Stimulated activated naive CD8-positive, alpha-beta T cell treated with anti-CD3 and anti-CD28 coated beads, Interleukin-15, Interleukin-2, amounts not matched to agents 100 ng/mL and 50 ng/mL, for 24 hours (primary cell): ENCODE measurements around the gene TXNRD2.

ENCODE experiments used
- H3K27ac Mint-ChIP-seq: one replicate; pipeline ENCODE4 v1.8.0; 2021; ENCODE audit warnings: mild to moderate bottlenecking, mixed read lengths
- H3K27me3 Mint-ChIP-seq: one replicate; pipeline ENCODE4 v1.8.0; 2021; ENCODE audit warnings: mixed read lengths
- H3K36me3 Mint-ChIP-seq: one replicate; pipeline ENCODE4 v1.8.0; 2021; ENCODE audit warnings: low read depth, mixed read lengths
- H3K4me1 Mint-ChIP-seq: one replicate; pipeline ENCODE4 v1.8.0; 2021; ENCODE audit warnings: low read depth, mixed read lengths
- H3K4me3 Mint-ChIP-seq: one replicate; pipeline ENCODE4 v1.8.0; 2021; ENCODE audit warnings: mild to moderate bottlenecking, mixed read lengths
- H3K9me3 Mint-ChIP-seq: one replicate; pipeline ENCODE4 v1.8.0; 2021; ENCODE audit warnings: mixed read lengths

The TXNRD2 gene

DNA sequence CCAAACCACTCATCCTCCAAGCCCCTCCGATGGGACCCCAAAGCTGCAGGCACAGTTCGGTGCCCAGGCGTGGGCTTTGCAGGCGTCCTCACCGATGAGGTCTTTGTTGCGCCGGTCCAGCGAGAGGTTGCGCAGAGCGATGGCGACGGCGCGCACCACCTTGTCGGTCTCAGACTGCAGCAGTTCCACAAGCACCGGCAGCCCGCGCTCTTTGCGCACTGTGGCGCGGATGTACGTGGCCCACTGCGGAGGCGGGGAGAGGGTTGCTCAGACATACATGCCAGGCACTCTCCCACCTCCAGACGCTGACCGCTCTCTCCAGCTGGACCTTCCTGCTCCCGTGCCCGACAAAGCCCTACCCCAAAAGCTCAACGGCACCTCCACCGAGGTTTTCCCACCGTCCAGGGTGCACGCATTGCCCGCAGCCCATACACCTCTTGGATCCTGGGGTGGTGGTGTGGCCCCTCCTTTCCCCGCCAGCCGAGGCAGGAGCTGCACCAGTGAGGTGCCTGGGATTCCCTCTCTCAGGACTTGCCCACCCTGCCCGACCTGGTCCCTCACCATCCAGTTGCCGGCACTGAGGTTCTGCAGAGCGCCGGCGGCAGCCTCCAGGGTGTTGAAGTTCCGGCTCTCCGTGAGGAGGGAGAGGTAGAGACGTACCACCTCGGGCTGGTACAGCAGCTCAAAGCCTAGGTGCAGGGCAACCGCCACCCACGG lies 32.1 kb upstream of the TXNRD2 start:
- H3K9me3 Mint-ChIP-seq: no peaks in the 10 kb centered on the region

DNA sequence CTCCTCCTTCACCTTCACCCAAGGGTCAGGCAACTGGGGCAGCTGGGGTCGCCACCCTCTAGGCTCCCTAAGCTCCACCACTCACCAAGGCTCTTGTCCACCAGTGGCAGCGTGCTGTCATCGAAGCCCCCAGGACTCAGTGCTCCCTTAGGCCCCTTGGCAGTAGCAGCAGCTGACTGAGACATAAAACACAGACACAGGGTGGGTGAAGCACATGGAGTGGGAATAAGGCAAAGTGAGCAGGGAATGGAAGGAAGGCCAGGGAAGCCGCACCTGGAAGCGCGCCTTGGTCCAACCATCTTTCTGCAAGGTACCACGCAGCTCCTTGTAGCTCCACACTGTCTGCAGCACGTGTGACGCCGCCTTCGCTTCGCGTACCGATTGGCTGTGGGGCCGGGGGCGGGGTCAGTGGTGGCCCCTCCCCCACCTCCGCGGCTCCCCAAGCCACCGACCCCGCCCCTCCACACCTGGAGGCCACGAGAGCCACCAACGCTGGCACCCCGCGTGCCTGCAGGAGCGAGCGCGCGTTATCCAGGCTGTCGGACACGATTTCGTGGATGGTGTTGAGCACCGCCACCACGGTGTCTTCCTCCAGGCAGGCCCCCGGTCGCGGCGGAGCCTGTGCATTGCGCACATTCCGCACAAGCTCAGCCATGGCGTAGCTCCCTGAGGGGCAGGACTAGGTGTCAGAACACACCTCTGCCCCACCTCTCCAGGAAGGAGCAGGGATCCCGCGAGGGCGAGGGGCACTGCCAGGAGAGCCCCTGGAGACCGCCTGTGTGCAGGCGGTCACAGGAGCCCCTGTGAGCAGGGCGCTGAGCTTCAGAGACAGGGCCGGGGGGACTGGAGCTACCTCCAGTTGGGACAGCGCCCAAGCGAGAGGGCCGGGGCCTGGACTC lies 31.3 kb upstream of the TXNRD2 start:
- Mint-ChIP-seq H3K4me1 (peaks cover 14% of the 10 kb centered on the region), H3K9me3 (no peaks in the 10 kb centered on the region), H3K4me3 (no peak overlapping the region), H3K27me3 (no peaks in the 10 kb centered on the region), H3K36me3 (no peaks in the 10 kb centered on the region), H3K27ac (no peak overlapping the region)

More for the DNA sequence above, 32.1 kb upstream of the TXNRD2 start:
- Mint-ChIP-seq H3K27ac (no peak overlapping the region), H3K36me3 (no peaks in the 10 kb centered on the region), H3K4me1 (peaks cover 14% of the 10 kb centered on the region), H3K27me3 (no peaks in the 10 kb centered on the region), H3K4me3 (no peak overlapping the region)

DNA sequence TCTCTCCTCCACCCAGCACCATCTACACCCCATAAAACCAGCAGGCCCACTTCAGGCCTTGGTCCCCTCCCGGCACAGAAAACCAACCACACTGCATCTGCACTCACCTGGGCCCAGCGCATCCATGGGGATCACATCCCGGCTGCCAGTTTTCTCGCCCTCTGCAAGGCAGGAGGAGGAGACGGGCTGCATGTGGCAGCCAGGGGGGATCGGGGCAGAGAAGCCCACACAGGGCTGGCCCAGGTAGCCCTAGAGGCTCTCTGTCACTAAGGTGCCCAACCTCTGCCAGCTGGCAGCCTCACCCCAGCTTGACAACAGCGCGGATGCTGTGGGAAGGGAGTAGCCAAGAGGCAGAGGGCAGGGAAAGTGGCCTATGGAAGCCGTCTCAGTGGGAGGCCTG lies 30.6 kb upstream of the TXNRD2 start:
- Mint-ChIP-seq H3K36me3 (peaks cover under 1% of the 10 kb centered on the region), H3K27ac (no peak overlapping the region), H3K4me3 (no peak overlapping the region), H3K4me1 (peaks cover 14% of the 10 kb centered on the region), H3K9me3 (no peaks in the 10 kb centered on the region), H3K27me3 (no peaks in the 10 kb centered on the region)

DNA sequence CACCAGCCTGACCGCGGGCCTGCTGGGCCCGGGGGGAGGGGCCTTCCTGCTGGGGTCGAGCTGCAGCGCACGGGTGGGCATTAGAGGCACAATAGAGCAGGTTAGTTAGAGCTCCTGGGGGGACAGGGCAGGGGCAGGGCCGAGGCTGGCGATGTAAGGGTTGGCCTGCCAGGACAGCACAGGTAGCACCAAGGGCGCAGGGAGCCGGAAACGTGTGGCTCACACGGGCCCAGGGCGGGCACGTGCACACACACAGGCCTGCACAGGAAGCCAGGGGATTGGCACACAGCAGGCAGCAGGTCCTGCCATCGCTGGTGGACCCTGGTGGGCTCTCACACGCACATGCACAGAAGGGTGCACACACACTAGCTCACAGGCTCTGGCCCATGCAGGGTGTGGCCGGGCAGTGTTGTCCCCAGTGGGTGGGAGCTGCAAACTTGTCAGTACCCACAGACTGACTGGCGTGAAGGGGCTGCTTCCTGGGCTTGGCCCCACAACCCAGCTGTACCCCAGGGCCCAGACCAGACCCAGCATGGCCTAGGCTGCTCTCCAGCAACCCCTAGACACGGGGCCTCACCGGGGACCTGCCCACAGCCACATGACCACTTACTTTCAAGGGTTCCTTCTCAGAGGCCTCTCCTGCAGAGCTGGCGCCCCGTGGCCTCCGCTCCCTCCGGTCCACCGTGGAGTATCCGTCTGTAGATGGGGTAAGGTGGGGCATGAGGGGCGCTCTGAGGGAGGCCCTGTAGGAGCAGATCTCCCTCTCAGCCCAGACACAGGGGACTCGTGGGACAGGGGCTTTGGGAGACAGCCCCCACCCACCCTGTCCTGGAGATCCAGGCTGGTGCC lies 29.9 kb upstream of the TXNRD2 start:
- no peaks in the 10 kb centered on the region for H3K27me3 Mint-ChIP-seq
- no peak overlapping the region for H3K27ac Mint-ChIP-seq
- H3K36me3 Mint-ChIP-seq: peaks cover 7% of the 10 kb centered on the region
- H3K4me1 Mint-ChIP-seq: peaks cover 14% of the 10 kb centered on the region
- no peak overlapping the region for H3K4me3 Mint-ChIP-seq
- H3K9me3 Mint-ChIP-seq: no peaks in the 10 kb centered on the region

DNA sequence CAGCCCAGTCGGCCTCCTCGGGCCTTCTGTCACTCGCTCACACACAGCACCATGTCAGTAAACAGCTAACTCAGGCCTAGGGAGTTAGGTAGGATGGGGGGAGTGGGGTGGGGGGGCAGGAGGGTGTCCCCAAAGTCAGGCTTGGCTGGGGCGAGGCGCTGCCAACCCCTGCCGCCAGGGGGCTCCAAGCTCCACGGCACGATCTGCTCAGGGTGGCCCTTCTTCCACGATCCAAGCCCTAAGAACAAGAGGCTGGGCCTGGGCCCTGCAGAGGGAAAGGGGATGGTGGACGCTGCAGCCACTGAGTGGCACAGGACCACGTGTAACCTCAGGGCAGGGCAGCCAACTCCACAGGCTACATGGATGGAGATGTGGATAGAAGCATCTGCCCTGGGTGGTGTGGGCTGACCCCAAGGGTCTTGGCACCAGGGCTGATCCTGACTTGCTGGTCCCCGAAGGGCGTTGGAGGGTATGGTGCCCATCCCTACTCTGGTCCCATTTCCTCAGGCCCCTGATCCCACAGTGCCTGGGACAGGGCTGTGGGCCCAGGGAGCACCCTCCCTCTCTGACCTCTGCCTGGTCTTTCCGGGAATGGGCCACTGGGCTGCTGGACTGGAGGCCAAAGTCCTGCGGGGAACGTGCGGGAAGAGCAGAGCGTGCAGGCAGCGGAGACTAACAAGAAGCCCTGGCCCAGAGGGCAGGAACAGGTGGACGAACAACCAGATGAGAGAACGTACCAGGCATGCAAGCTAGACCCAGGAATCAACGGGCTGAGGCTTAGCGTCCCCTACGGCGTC lies 29.1 kb upstream of the TXNRD2 start:
- Mint-ChIP-seq H3K27ac (no peak overlapping the region), H3K27me3 (no peaks in the 10 kb centered on the region), H3K4me3 (no peak overlapping the region), H3K4me1 (peaks cover 14% of the 10 kb centered on the region), H3K9me3 (no peaks in the 10 kb centered on the region), H3K36me3 (peaks cover 11% of the 10 kb centered on the region)

DNA sequence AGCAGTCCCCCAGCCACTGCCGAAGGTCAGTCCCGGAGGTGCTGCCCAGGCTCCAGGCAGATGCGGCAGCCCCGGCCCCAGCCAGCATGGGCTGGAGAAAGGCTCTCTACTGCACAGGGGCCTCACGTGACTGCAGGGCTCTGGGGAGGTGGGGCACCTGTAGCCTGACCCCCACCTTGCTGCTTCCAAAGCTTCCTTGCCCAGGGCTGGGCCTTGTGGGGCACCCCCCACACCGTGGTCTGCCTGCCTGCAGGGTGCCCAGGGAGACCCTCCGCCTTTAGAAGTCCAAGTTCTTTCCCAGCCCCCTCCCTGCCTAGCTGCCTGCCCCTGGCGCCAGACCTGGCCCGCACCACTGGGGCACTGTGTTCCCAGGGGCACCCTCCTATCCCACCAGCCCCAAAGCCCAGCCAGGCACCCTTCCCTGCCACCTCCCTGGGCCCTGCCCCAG lies 28.4 kb upstream of the TXNRD2 start:
- no peak overlapping the region for H3K4me3 Mint-ChIP-seq
- no peak overlapping the region for H3K27ac Mint-ChIP-seq
- H3K27me3 Mint-ChIP-seq: no peaks in the 10 kb centered on the region
- no peaks in the 10 kb centered on the region for H3K9me3 Mint-ChIP-seq
- peaks cover 10% of the 10 kb centered on the region for H3K4me1 Mint-ChIP-seq
- H3K36me3 Mint-ChIP-seq: peaks cover 11% of the 10 kb centered on the region

DNA sequence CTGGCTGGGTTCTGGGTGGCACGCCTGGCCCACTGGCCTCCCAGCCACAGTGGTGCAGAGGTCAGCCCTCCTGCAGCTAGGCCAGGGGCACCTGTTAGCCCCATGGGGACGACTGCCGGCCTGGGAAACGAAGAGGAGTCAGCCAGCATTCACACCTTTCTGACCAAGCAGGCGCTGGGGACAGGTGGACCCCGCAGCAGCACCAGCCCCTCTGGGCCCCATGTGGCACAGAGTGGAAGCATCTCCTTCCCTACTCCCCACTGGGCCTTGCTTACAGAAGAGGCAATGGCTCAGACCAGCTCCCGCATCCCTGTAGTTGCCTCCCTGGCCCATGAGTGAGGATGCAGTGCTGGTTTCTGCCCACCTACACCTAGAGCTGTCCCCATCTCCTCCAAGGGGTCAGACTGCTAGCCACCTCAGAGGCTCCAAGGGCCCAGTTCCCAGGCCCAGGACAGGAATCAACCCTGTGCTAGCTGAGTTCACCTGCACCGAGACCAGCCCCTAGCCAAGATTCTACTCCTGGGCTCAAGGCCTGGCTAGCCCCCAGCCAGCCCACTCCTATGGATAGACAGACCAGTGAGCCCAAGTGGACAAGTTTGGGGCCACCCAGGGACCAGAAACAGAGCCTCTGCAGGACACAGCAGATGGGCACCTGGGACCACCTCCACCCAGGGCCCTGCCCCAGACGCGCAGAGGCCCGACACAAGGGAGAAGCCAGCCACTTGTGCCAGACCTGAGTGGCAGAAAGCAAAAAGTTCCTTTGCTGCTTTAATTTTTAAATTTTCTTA lies 27.7 kb upstream of the TXNRD2 start:
- H3K4me3 Mint-ChIP-seq: no peak overlapping the region
- no peaks in the 10 kb centered on the region for H3K9me3 Mint-ChIP-seq
- H3K4me1 Mint-ChIP-seq: peaks cover 6% of the 10 kb centered on the region
- no peaks in the 10 kb centered on the region for H3K27me3 Mint-ChIP-seq
- H3K27ac Mint-ChIP-seq: no peak overlapping the region
- H3K36me3 Mint-ChIP-seq: peaks cover 11% of the 10 kb centered on the region

DNA sequence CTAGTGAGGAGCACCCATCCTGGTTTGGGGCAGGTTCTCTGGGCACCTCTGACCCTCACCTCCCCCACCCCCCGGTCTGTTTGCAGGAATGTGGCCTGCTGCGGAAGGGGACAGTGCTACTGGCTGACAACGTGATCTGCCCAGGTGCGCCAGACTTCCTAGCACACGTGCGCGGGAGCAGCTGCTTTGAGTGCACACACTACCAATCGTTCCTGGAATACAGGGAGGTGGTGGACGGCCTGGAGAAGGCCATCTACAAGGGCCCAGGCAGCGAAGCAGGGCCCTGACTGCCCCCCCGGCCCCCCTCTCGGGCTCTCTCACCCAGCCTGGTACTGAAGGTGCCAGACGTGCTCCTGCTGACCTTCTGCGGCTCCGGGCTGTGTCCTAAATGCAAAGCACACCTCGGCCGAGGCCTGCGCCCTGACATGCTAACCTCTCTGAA lies 26.9 kb upstream of the TXNRD2 start:
- H3K4me1 Mint-ChIP-seq: peaks cover 6% of the 10 kb centered on the region
- peaks cover 11% of the 10 kb centered on the region for H3K36me3 Mint-ChIP-seq
- no peaks in the 10 kb centered on the region for H3K9me3 Mint-ChIP-seq
- H3K27me3 Mint-ChIP-seq: no peaks in the 10 kb centered on the region
- H3K4me3 Mint-ChIP-seq: no peak overlapping the region
- H3K27ac Mint-ChIP-seq: no peak overlapping the region

DNA sequence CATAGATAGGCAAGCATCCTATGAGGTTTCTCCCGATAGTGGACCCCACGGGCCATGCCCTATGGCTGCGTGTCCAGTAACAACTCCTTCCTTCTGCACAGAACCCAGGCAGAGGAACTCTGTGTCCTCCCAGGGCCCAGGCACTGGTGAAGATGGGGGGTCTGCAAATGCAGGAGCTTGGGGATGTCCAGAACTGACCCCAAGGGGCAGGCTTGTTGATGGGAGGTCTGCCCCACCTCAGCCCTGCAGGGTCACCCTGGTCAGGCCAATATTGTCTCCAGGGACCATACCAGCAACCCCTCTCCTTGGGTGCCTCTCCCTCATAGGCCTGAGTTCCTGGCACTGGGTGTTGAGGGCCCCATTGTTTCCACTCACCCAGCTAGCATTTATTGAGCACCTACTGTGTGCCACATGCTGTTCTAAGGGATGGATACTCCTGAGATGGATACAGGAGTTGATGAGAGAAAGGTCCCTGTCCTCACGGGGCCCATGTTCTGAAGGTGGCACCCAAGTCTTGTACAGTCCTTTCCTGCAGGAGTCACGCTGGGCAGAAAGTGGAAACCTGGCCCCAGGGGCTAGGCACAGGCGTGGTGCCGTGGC lies 26.3 kb upstream of the TXNRD2 start:
- peaks cover 6% of the 10 kb centered on the region for H3K4me1 Mint-ChIP-seq
- H3K27me3 Mint-ChIP-seq: no peaks in the 10 kb centered on the region
- no peaks in the 10 kb centered on the region for H3K9me3 Mint-ChIP-seq
- no peak overlapping the region for H3K4me3 Mint-ChIP-seq
- H3K27ac Mint-ChIP-seq: no peak overlapping the region
- H3K36me3 Mint-ChIP-seq: peaks cover 11% of the 10 kb centered on the region

DNA sequence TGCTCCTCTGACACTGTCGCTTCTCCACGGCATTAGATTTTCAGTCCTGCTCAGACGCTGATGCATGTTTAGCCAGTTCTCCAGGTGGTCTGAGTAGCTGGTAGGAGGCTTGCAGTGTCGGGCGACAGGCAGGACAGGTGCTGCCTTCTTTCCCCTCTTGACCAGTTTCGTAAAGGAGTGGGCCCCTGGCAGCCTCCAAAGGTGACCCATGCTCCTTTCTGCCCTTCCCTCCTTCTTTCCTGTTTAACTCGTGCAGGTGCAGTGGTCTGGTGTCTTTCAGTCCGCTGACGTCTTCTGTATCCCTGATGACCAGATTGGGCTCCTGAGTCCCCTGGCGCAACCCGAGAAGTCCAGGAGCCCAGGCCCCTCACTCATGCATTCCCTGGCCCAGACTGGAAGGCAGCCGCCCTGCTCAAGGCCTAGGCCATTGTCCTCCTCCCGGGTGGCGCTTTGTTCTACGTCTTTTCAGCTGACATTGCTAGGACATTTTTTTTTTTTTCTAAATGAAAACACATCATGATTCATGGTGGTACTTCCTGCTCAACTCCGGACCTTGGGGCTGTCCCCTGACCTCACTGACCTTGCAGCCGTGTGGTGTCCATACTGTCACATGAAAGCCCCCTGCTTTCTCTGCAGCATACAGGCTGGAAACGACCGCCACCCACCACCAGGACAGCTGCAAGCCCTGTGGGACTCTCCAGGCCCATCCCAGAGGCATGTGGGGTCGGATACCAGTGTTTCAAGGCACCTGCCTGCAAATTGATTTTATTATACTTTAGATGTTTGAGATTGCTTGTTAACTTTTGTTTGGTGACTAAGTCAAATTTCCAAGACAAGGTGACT lies 25.5 kb upstream of the TXNRD2 start:
- Mint-ChIP-seq H3K27me3 (no peaks in the 10 kb centered on the region), H3K36me3 (peaks cover 11% of the 10 kb centered on the region), H3K4me1 (peaks cover 12% of the 10 kb centered on the region), H3K27ac (no peak overlapping the region), H3K9me3 (no peaks in the 10 kb centered on the region), H3K4me3 (no peak overlapping the region)

DNA sequence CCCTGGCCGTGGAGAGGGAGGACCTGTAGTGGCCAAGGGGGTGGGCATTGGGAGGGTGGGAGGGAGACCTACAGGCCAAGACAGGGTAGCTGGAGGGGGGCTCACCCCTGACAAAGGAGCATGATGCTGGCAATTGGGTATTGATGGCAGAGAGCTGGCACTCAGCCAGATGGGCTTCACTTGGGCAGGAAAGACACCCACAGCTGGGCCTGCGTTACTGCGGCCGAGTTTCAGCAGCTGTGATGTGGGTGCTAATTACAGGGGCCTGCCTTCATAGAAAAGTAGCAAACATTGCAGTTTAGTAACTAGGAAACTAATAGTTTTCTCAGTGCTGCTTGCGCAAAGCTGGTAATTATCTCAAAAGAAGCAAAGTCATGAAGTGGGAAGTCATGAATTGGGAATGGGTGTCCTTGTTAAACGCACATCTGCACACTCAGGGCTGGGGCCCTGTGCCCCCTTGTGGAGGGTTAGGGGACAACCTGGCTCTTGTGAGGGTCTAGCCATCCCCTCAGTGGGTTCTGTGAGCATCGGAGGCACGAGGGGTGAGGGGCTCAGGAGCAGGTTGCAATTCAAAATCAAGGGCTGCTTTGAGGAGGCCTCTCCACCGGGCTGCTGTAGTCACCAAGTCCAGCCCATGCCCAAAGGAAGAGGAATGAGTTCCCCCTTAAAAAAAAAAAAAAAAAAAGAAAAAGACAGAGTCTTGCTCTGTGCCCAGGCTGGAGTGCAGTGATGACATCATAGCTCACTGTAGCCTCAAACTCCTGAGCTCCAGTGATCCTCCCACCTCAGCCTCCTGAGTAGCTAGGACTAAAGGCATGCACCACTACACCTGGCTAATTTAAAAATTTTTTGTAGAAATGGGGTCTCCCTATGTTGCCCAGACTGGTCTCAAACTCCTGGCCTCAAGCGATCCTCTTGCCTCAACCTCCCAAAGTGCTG lies 24.4 kb upstream of the TXNRD2 start:
- Mint-ChIP-seq H3K27ac (no peak overlapping the region), H3K36me3 (peaks cover 11% of the 10 kb centered on the region), H3K4me1 (peaks cover 13% of the 10 kb centered on the region), H3K9me3 (no peaks in the 10 kb centered on the region), H3K27me3 (no peaks in the 10 kb centered on the region), H3K4me3 (no peak overlapping the region)
